ENCODE results near the gene MYL9. TPM values are rescaled to one million over a fixed set of nuclear protein-coding genes. Genes with fewer than 3 reads are reported as not detected.

MYL9 gene
- polyA plus RNA-seq, 1 of the 3 experiments (the other 2 are of a cell fraction), result not detected

- H4K20me1 ChIP-seq (ENCODE audit: insufficient read depth), result peaks cover 28% of the 10 kb centered on the region
- H3K79me2 ChIP-seq (ENCODE audit: insufficient read depth), result peaks cover 35% of the 10 kb centered on the region
- H3K4me1 ChIP-seq (ENCODE audit: control insufficient read depth in 1 of 2, insufficient read depth in 2 of 2, low read depth in 1 of 2, low read length in 1 of 2), result peaks cover 0 to 8% of the 10 kb centered on the region in 2 experiments; a peak in 1 of 4 replicates
- H2AFZ ChIP-seq (ENCODE audit: low read depth), result no peak overlapping the region
- no peak overlapping the region for H3K4me3 ChIP-seq (ENCODE audit: low read depth in 2 of 2, low read length in 1 of 2)
- 97% methylated on average over 11 of the region's 17 CpGs for WGBS (ENCODE audit: low lambda C conversion rate)
- no peak for DNase-seq
- no peaks in the 10 kb centered on the region for H3K27me3 ChIP-seq (ENCODE audit: insufficient read depth)
- TF ChIP-seq REST (IDR thresholded peaks at IDR 0.05; ENCODE audit: low read depth, low read length), result no peak
- no peak for TF ChIP-seq PBX3 (IDR thresholded peaks at IDR 0.05)
- TF ChIP-seq FOXM1 (IDR thresholded peaks at IDR 0.05; ENCODE audit: low read depth), result no peak
- no peak for TF ChIP-seq ZBTB33 (IDR thresholded peaks at IDR 0.05; ENCODE audit: borderline replicate concordance, low read depth)
- no peak for TF ChIP-seq GABPA (IDR thresholded peaks at IDR 0.05; ENCODE audit: low read depth)
- TF ChIP-seq SMC3 (IDR thresholded peaks at IDR 0.05; ENCODE audit: low read depth, low read length), result no peak
- no peak for TF ChIP-seq POLR2AphosphoS5 (IDR thresholded peaks at IDR 0.05; ENCODE audit: low read depth, low read length)
- TF ChIP-seq TCF12 (IDR thresholded peaks at IDR 0.05), result no peak
- TF ChIP-seq CTCF (IDR thresholded peaks at IDR 0.05), result no peak
- TF ChIP-seq SIN3A (IDR thresholded peaks at IDR 0.05; ENCODE audit: borderline replicate concordance, low read depth, low read length), result no peak
- no peak for TF ChIP-seq FOXJ3 (CRISPR knock-in tag; IDR thresholded peaks at IDR 0.05)
- TF ChIP-seq YY1 (IDR thresholded peaks at IDR 0.05; ENCODE audit: low read depth), result no peak
- TF ChIP-seq JUND (IDR thresholded peaks at IDR 0.05), result no peak
- TF ChIP-seq GATA2 (CRISPR knock-in tag; IDR thresholded peaks at IDR 0.05), result no peak
- H3K4me2 ChIP-seq, result no peak overlapping the region
- ChIA-PET CTCF (no interaction called here), POLR2A (no interaction called here)
- H3K9me2 ChIP-seq, result no peaks in the 10 kb centered on the region
- peaks cover 13% of the 10 kb centered on the region for H3F3A ChIP-seq (replicated peaks; ENCODE audit: insufficient read depth)
- H3K9me3 ChIP-seq, result no peaks in the 10 kb centered on the region
- H3K27ac ChIP-seq (ENCODE audit: low read depth in 2 of 2, low read length in 1 of 2), result no peak overlapping the region
- H3K9ac ChIP-seq, result no peak overlapping the region
- peaks cover 42 to 47% of the 10 kb centered on the region in 2 experiments for H3K36me3 ChIP-seq (replicated peaks in 1 of 2; ENCODE audit: control insufficient read depth in 1 of 2, insufficient read depth in 2 of 2, low read length in 1 of 2)
Observed at GRCh38 chr20:36525620-36526365, 15.5 kb upstream of the MYL9 start.

Measured in SK-N-SH (cell line).